Cardiac septum (tissue), 1 donor: ENCODE measurements around the gene PRKAR2B. TPM values are rescaled to one million over a fixed set of nuclear protein-coding genes. Genes with fewer than 3 reads are reported as not detected.
"Not testable (repeated sequence)": the region's sequence is repeated elsewhere in the genome, so short reads cannot be mapped to it uniquely, and the experiment has no call there.

Experiments
- DNase-seq: peaks from one replicate; pipeline ENCODE4 v3.0.0-alpha.2; 2020; ENCODE audit warnings: low spot score
- intact Hi-C: fragments of 100-400 bp; cut with DNase I; formaldehyde crosslinking; loops from one replicate; pipeline ENCODE4 v1.14.0; 2022
- total RNA-seq: library from RNA; stranded (reverse); fragmentation: NEBNext Ultra II Directional; extraction: Animal tissue kit (Norgen Biotek cat#: 25700); gene quantifications from one replicate; pipeline ENCODE4 v1.2.1, GENCODE V29; 2021
- donor health status: DM: no; HTN: no; CAD: no.

The PRKAR2B gene
- total RNA-seq, 1 donor from 2014 or later: 37.7 TPM

- intact Hi-C loops: loop anchor here (2.0 kb wide), 1 partner anchor 201 kb away; no protein-coding TSS in a partner anchor
- no peak for DNase-seq
Observed at GRCh38 chr7:107147464-107148393, 103.2 kb downstream of the PRKAR2B start.

GRCh38 chr7:107148721-107149120 lies 104.2 kb downstream of the PRKAR2B start:
- intact Hi-C loops: loop anchor here (2.0 kb wide), 1 partner anchor 202 kb away; no protein-coding TSS in a partner anchor
- no peak for DNase-seq

GRCh38 chr7:107149863-107150262 lies 105.4 kb downstream of the PRKAR2B start:
- no peak for DNase-seq
- intact Hi-C loops: loop anchor here (2.0 to 5.0 kb wide), 2 partner anchors 203 to 358 kb away; no protein-coding TSS in a partner anchor

GRCh38 chr7:107150375-107151073 lies 106.0 kb downstream of the PRKAR2B start:
- DNase-seq: no peak
- intact Hi-C loops: loop anchor here (5.0 kb wide), 1 partner anchor 358 kb away; no protein-coding TSS in a partner anchor

GRCh38 chr7:107151538-107151937 lies 107.0 kb downstream of the PRKAR2B start:
- intact Hi-C loops: loop anchor here (5.0 kb wide), 1 partner anchor 359 kb away; no protein-coding TSS in a partner anchor
- no peak for DNase-seq

- no peak for DNase-seq
- intact Hi-C loops: loop anchor here (5.0 kb wide), 1 partner anchor 360 kb away; no protein-coding TSS in a partner anchor
Observed at GRCh38 chr7:107152011-107152410, 107.5 kb downstream of the PRKAR2B start.

- intact Hi-C loops: loop anchor here (5.0 kb wide), 1 partner anchor 363 kb away; no protein-coding TSS in a partner anchor
- no peak for DNase-seq
Observed at GRCh38 chr7:107154826-107155225, 110.3 kb downstream of the PRKAR2B start.

- DNase-seq, intact Hi-C loops: not testable (repeated sequence)
Observed at GRCh38 chr7:107155726-107156125, 111.2 kb downstream of the PRKAR2B start.

- intact Hi-C loops: no loop called here
Observed at GRCh38 chr7:107157091-107157490, 112.6 kb downstream of the PRKAR2B start.

GRCh38 chr7:107158028-107158427 lies 113.5 kb downstream of the PRKAR2B start:
- intact Hi-C loops: no loop called here
- no peak for DNase-seq

More at GRCh38 chr7:107157091-107157490, 112.6 kb downstream of the PRKAR2B start:
- no peak for DNase-seq

- intact Hi-C loops: no loop called here
- no peak for DNase-seq
Observed at GRCh38 chr7:107160389-107160788, 115.9 kb downstream of the PRKAR2B start.

- DNase-seq: no peak
- intact Hi-C loops: no loop called here
Observed at GRCh38 chr7:107161415-107161814, 116.9 kb downstream of the PRKAR2B start.

- no peak for DNase-seq
- intact Hi-C loops: no loop called here
Observed at GRCh38 chr7:107162475-107162874, 118.0 kb downstream of the PRKAR2B start.

- no peak for DNase-seq
- intact Hi-C loops: no loop called here
Observed at GRCh38 chr7:107164092-107164491, 119.6 kb downstream of the PRKAR2B start.

GRCh38 chr7:107165341-107165740 lies 120.8 kb downstream of the PRKAR2B start:
- intact Hi-C loops: no loop called here
- DNase-seq: no peak

- no peak for DNase-seq
- intact Hi-C loops: no loop called here
Observed at GRCh38 chr7:107166736-107167426, 122.4 kb downstream of the PRKAR2B start.

GRCh38 chr7:107167483-107168232 lies 123.2 kb downstream of the PRKAR2B start:
- intact Hi-C loops: loop anchor here (1.0 kb wide), 1 partner anchor 413 kb away; the partner anchor contains the start of gene BCAP29
- DNase-seq: peak; percentile 77

GRCh38 chr7:107168233-107169119 lies 124.0 kb downstream of the PRKAR2B start, which contains the start of gene HBP1:
HBP1 (plus strand) TSS chr7:107169003; CDS start chr7:107179894, 10,891 bp downstream.
- intact Hi-C loops: loop anchor here (1.0 kb wide), 1 partner anchor 412 kb away; the partner anchor contains the start of gene BCAP29

More at GRCh38 chr7:107168233-107169119, 124.0 kb downstream of the PRKAR2B start, which contains the start of gene HBP1:
- DNase-seq: peak; percentile 98
